T47D (cell line): ENCODE results near the gene MCM3AP.
"Not testable (repeated sequence)": the region's sequence is repeated elsewhere in the genome, so short reads cannot be mapped to it uniquely, and the experiment has no call there.

Experiments
- DNase-seq, 2 experiments: peaks; one replicate each; pipeline versions ENCODE4 v3.0.0 to v3.0.0-alpha.2; 2011 to 2012; ENCODE audit warnings: low read depth in 1 of 2, low spot score in 1 of 2
- JUND ChIP-seq: IDR thresholded peaks from 2 replicates; pipeline ENCODE4 v1.6.1; 2012; ENCODE audit warnings: low read depth
- in situ Hi-C: cut with HindIII; loops from 2 replicates; pipeline ENCODE4 v1.10.0; 2016; ENCODE audit warnings: low sequenced_read_pairs, low pct_unique_long_range_greater_than_20kb

Gene MCM3AP

GRCh38 chr21:46243325-46243724 is 42.1 kb downstream of the MCM3AP start:
- in situ Hi-C loops: no loop called here
- TF ChIP-seq JUND: no peak
- no peak for DNase-seq

- in situ Hi-C loops, DNase-seq: not testable (repeated sequence)
These were observed 43.8 kb downstream of the MCM3AP start for GRCh38 chr21:46241577-46241976.

- in situ Hi-C loops: no loop called here
- no peak for TF ChIP-seq JUND
- no peak for DNase-seq
These were observed 45.5 kb downstream of the MCM3AP start for GRCh38 chr21:46239817-46240325.

GRCh38 chr21:46237474-46237873 is 47.9 kb downstream of the MCM3AP start:
- no peak for TF ChIP-seq JUND
- DNase-seq: no peak
- in situ Hi-C loops: no loop called here

DNA sequence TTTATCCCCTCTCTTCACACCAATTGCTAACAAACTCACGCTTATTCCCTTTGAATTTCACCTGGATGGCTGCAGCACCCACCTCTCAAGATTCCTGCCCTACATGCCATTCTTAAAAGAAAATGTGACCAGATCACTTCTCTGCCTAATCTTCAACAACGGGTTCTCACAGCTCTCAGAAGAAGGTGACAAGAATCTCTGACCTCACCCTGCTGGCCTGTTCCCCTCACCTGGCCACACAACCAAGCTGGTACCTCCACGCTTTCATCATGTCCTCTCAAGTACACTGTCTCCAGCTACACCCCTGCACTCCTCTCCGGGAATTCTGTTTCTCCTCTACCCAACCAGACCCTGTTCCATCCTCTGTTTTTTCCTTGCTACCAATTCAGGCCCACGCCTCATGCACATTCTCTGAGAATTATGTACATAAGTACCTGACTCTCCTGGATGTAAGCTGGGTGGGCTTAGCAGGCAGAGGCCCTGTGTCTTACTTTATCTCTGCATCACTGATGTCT is 50.9 kb downstream of the MCM3AP start:
- TF ChIP-seq JUND: no peak
- in situ Hi-C loops: no loop called here
- DNase-seq: no peak

DNA sequence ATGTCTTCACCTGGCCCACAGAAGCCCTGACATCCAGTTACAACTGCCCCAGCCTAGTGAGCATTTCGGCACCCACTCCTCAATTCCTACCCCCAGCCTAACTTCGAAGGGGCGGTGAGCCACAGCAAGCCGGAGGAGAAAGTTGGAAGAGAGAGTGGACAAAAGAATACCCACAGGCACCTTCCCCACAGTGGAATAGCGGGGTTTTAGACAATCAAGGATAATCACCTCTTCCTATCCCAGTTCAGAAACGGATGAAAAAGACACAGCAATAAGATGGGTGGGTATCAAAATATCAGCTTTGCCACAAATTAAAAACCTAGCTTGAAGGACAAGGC is 55.5 kb downstream of the MCM3AP start:
- in situ Hi-C loops: no loop called here
- TF ChIP-seq JUND: no peak
- no peak for DNase-seq

GRCh38 chr21:46229133-46229922 is 56.1 kb downstream of the MCM3AP start:
- no peak for TF ChIP-seq JUND
- peak in 1 of 2 experiments; percentile 26 for DNase-seq
- in situ Hi-C loops: no loop called here

GRCh38 chr21:46228345-46229051 is 56.9 kb downstream of the MCM3AP start, which contains the start of gene LSS:
Gene LSS, minus strand, starts transcription at chr21:46228774. Its CDS starts 29 bp downstream, at chr21:46228745.
- DNase-seq: peak; percentile 99
- no peak for TF ChIP-seq JUND
- in situ Hi-C loops: no loop called here

- no peak for DNase-seq
- in situ Hi-C loops: no loop called here
- no peak for TF ChIP-seq JUND
These were observed 57.5 kb downstream of the MCM3AP start for GRCh38 chr21:46227811-46228344.

DNA sequence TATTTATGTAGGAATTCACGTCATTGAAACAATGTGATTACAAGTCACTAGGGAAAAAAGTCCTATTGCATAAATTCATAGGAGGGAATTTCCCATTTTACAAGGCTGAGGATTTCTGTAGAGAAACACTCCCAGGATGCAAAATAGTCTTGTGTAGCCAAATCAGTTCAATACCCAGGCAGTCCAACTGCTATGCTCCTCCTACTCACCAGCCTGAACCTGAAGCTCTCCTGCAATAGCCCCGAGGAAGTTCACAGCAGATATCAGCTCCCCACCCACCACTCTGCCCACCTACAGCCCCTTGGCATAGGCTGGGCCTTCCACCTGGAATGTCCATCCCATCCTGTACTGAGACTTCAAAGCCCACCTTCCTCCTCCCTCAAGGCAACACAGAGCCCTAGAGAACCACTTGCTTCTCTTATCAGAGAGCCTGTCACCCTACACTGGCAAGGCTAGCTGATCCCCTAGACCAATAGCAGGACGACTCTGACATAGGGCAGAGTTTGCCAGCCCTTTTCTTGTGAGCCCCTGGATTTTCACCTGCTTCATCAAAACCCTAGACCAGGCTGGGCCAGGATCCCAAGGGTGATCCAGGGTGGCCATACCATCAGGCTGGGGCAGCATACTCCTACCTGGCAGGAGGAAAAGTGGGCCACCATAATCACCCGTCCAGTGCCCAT is 58.4 kb downstream of the MCM3AP start:
- no peak for TF ChIP-seq JUND
- DNase-seq: no peak
- in situ Hi-C loops: no loop called here

DNA sequence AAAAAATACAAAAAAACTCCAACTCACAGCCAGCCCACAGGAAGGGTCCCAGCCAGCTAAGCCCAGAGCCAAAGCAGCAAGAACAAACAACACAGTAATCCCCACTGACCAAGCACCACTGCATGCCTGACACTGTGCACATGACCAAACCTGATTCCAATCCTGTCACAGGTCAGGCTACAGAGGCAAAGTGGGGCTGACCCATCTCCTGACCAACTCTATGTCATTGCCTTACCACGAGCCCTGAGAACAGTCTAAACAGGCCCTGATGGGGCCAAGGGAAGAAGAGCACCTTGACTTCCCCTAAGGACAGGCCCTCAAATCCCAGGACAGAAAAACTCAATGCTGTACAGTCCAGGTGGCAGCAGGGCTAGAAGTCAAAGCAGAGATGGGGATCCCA is 59.3 kb downstream of the MCM3AP start:
- TF ChIP-seq JUND: no peak
- DNase-seq: peak in 1 of 2 experiments; percentile 13
- in situ Hi-C loops: no loop called here

GRCh38 chr21:46223661-46224060 is 61.8 kb downstream of the MCM3AP start:
- DNase-seq, in situ Hi-C loops: not testable (repeated sequence)
